HepG2 (cell line): ENCODE data around the gene ZFP36. TPM values are rescaled to one million over a fixed set of nuclear protein-coding genes. Genes with fewer than 3 reads are reported as not detected.

Experiments
- AHR ChIP-seq: IDR thresholded peaks from 2 replicates; pipeline ENCODE4 v1.6.1; 2018; ENCODE audit warnings: missing genetic modification reagents, missing compliant biosample characterization
- CREB1 ChIP-seq, 2 experiments: fragments of 450-650 bp in 1 of 2; IDR thresholded peaks; 2 replicates each; pipeline ENCODE4 v1.6.1; 2016 to 2017; ENCODE audit warnings: control low read depth in 1 of 2, mild to moderate bottlenecking in 1 of 2, missing compliant biosample characterization in 1 of 2, missing genetic modification characterization in 1 of 2
- ELF3 ChIP-seq: IDR thresholded peaks from 2 replicates; pipeline ENCODE4 v1.6.1; 2016; ENCODE audit warnings: missing genetic modification reagents, missing compliant biosample characterization
- HOXA5 ChIP-seq: sonication (generic); formaldehyde crosslinking; IDR thresholded peaks from 2 replicates; pipeline ENCODE4 v1.4.0; 2020; ENCODE audit warnings: missing genetic modification reagents
- IKZF5 ChIP-seq: IDR thresholded peaks from 2 replicates; pipeline ENCODE4 v1.6.1; 2018; ENCODE audit warnings: missing genetic modification reagents, mild to moderate bottlenecking, missing compliant biosample characterization
- PITX1 ChIP-seq: sonication (generic); formaldehyde crosslinking; IDR thresholded peaks from 2 replicates; pipeline ENCODE4 v1.5.1; 2020; ENCODE audit warnings: mild to moderate bottlenecking, missing genetic modification reagents
- REPIN1 ChIP-seq: sonication (generic); formaldehyde crosslinking; IDR thresholded peaks from 2 replicates; pipeline ENCODE4 v1.8.0; 2022; ENCODE audit warnings: missing genetic modification reagents, low read depth, mild to moderate bottlenecking, borderline replicate concordance
- RXRB ChIP-seq: IDR thresholded peaks from 2 replicates; pipeline ENCODE4 v1.6.1; 2016; ENCODE audit warnings: borderline replicate concordance, missing genetic modification reagents, missing compliant biosample characterization
- SP1 ChIP-seq, 2 experiments: fragments of 450-650 bp in 1 of 2; sonication (generic) in 1 of 2; formaldehyde crosslinking in 1 of 2; IDR thresholded peaks; 2 replicates each; pipeline versions ENCODE4 v1.4.0 to v1.6.1; 2016 to 2020; ENCODE audit warnings: missing genetic modification reagents in 1 of 2
- YEATS2 ChIP-seq: sonication (generic); formaldehyde crosslinking; IDR thresholded peaks from 2 replicates; pipeline ENCODE4 v1.4.0; 2020; ENCODE audit warnings: missing genetic modification reagents, borderline replicate concordance
- ZNF280D ChIP-seq: sonication (generic); formaldehyde crosslinking; IDR thresholded peaks from 2 replicates; pipeline ENCODE4 v1.5.1; 2020; ENCODE audit warnings: mild to moderate bottlenecking, missing genetic modification reagents
- ZNF331 ChIP-seq: sonication (generic); formaldehyde crosslinking; IDR thresholded peaks from 2 replicates; pipeline ENCODE4 v1.4.0; 2020; ENCODE audit warnings: missing genetic modification reagents
- ZNF337 ChIP-seq: sonication (generic); formaldehyde crosslinking; IDR thresholded peaks from 2 replicates; pipeline ENCODE4 v1.5.1; 2020; ENCODE audit warnings: missing genetic modification reagents, low read depth, mild to moderate bottlenecking, borderline replicate concordance
- ZNF557 ChIP-seq: sonication (generic); formaldehyde crosslinking; IDR thresholded peaks from 2 replicates; pipeline ENCODE4 v1.4.0; 2020; ENCODE audit warnings: missing genetic modification reagents
- ZNF772 ChIP-seq: sonication (generic); formaldehyde crosslinking; IDR thresholded peaks from 2 replicates; pipeline ENCODE4 v1.5.0; 2020; ENCODE audit warnings: mild to moderate bottlenecking, missing genetic modification reagents
- ZNF780A ChIP-seq: sonication (generic); formaldehyde crosslinking; IDR thresholded peaks from 2 replicates; pipeline ENCODE4 v1.8.0; 2022; ENCODE audit warnings: mild to moderate bottlenecking, missing genetic modification reagents, moderate library complexity
- polyA plus RNA-seq, 8 experiments: library from polyadenylated mRNA; depleted of rRNA in 3 of 8; stranded (reverse) in 7 of 8; unstranded in 1 of 8; fragments of >200 nt; fragmentation: Illumina TruSeq in 4 of 8; extraction: Trizol in 4 of 8; gene quantifications; 2 replicates each; pipeline versions ENCODE4 v1.2.1 to v1.2.3, GENCODE V29; 2011 to 2016; ENCODE audit warnings: low read depth in 4 of 8, missing spikeins in 1 of 8, mixed read lengths in 1 of 8; ENCODE audit not compliant: insufficient read depth in 1 of 8
- total RNA-seq, 5 experiments: library from RNA; depleted of rRNA; stranded (reverse); fragments of >200 nt; fragmentation: Illumina TruSeq; extraction: Trizol; gene quantifications; 2 replicates each; pipeline ENCODE4 v1.2.3, GENCODE V29; 2016; ENCODE audit warnings: low read depth in 1 of 5
- TF ChIP-seq, protein P1 (sequence below): sonication (generic); formaldehyde crosslinking; IDR thresholded peaks from 2 replicates; pipeline ENCODE4 v1.5.0; 2020; ENCODE audit warnings: mild to moderate bottlenecking, missing genetic modification reagents
- TF ChIP-seq, protein P2 (sequence below): sonication (generic); formaldehyde crosslinking; IDR thresholded peaks from 2 replicates; pipeline ENCODE4 v1.8.1; 2023; ENCODE audit warnings: mild to moderate bottlenecking, moderate library complexity, missing genetic modification reagents

The ZFP36 gene
- total and polyA plus RNA-seq, 2 of the 13 experiments (the other 11 are each of a cell fraction or from before 2014, with no cell fraction given) = 1.4 to 1.7 TPM

- peak; percentile 96 for TF ChIP-seq ELF3 (CRISPR knock-in tag)
- no peak for TF ChIP-seq ZNF557 (CRISPR knock-in tag)
- TF ChIP-seq AHR (CRISPR knock-in tag) = peak; percentile 77; the same call in 1 of the 2 replicates
- no peak for TF ChIP-seq CREB1 (IDR thresholded peaks at IDR 0.05)
- TF ChIP-seq CREB1 (CRISPR knock-in tag; IDR thresholded peaks at IDR 0.05) = 0 out of 2 replicates have a peak, but pooled peaks have one; percentile 69
- peak; percentile 67; the same call in 1 of the 2 replicates for TF ChIP-seq YEATS2 (CRISPR knock-in tag)
- TF ChIP-seq ZNF772 (CRISPR knock-in tag) = peak; percentile 98
- TF ChIP-seq, protein P1, sequence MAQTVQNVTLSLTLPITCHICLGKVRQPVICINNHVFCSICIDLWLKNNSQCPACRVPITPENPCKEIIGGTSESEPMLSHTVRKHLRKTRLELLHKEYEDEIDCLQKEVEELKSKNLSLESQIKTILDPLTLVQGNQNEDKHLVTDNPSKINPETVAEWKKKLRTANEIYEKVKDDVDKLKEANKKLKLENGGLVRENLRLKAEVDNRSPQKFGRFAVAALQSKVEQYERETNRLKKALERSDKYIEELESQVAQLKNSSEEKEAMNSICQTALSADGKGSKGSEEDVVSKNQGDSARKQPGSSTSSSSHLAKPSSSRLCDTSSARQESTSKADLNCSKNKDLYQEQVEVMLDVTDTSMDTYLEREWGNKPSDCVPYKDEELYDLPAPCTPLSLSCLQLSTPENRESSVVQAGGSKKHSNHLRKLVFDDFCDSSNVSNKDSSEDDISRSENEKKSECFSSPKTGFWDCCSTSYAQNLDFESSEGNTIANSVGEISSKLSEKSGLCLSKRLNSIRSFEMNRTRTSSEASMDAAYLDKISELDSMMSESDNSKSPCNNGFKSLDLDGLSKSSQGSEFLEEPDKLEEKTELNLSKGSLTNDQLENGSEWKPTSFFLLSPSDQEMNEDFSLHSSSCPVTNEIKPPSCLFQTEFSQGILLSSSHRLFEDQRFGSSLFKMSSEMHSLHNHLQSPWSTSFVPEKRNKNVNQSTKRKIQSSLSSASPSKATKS (CRISPR knock-in tag) = 0 out of 2 replicates have a peak, but pooled peaks have one; percentile 37
- TF ChIP-seq ZNF280D (CRISPR knock-in tag) = peak; percentile 81; the same call in 1 of the 2 replicates
- peak; percentile 88; the same call in 1 of the 2 replicates for TF ChIP-seq REPIN1 (CRISPR knock-in tag)
- TF ChIP-seq, protein P2, sequence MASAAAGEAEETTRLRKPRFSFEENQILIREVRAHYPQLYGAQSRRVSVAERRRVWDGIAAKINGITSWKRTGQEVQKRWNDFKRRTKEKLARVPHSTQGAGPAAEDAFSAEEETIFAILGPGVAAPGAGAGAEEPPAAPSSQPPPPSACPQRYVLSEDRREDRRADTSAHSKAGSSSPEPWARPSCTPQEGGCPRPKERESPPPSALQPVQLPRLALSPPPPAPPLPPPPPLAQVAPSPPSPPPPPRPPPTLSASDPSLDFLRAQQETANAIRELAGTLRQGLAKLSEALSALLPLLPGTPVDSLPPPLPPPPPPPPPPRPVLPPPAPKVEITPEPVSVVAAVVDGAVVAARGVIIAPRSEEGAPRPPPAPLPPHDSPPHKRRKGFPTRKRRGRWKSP (CRISPR knock-in tag) = peak; percentile 73; the same call in 1 of the 2 replicates
- TF ChIP-seq SP1 (IDR thresholded peaks at IDR 0.05) = no peak
- TF ChIP-seq SP1 (CRISPR knock-in tag; IDR thresholded peaks at IDR 0.05) = peak; percentile 53; the same call in 1 of the 2 replicates
- peak; percentile 90 for TF ChIP-seq RXRB (CRISPR knock-in tag)
- TF ChIP-seq ZNF331 (CRISPR knock-in tag) = peak; percentile 89; the same call in 1 of the 2 replicates
- peak; percentile 64; the same call in 1 of the 2 replicates for TF ChIP-seq HOXA5 (CRISPR knock-in tag)
- peak; percentile 87; the same call in 1 of the 2 replicates for TF ChIP-seq PITX1 (CRISPR knock-in tag)
- TF ChIP-seq ZNF780A (CRISPR knock-in tag) = 0 out of 2 replicates have a peak, but pooled peaks have one; percentile 54
- peak; percentile 82; the same call in 1 of the 2 replicates for TF ChIP-seq ZNF337
- TF ChIP-seq IKZF5 (CRISPR knock-in tag) = peak; percentile 98
Observed at GRCh38 chr19:39397360-39398296, 9.0 kb upstream of the ZFP36 start (continued).
